Heart left ventricle (tissue), 13 donors: Measurements from ENCODE around the gene RBM18.

Source experiments
- CTCF ChIP-seq, 12 donors: fragments of 200-600 bp; sonication (generic) in 4 of 12; IDR thresholded peaks; one replicate each; pipeline versions ENCODE4 v1.5.0 to v1.8.0; 2018 to 2022; ENCODE audit warnings: antibody characterized with exemption in 12 of 12, mild to moderate bottlenecking in 5 of 12
- POLR2A ChIP-seq, 2 donors: fragments of 450-650 bp; IDR thresholded peaks; one replicate each; pipeline ENCODE4 v1.6.1; 2017; ENCODE audit warnings: antibody characterized with exemption in 2 of 2, mild to moderate bottlenecking in 2 of 2, moderate library complexity in 2 of 2
- donor health status: ischemic (EF 13 %, LVEDD 7.1; RV severe dilation, severe dysfunction).
- donor health status: DM: no; HTN: yes; CAD: no.
- donor health status: DM: no; HTN: no; CAD: no.
- donor health status: ischemic (EF 25% LVEDD 6.9; RV normal size, moderate dysfunction).
- donor health status: ischemic (EF 25% LVEDD 5.7; RV mildly dilated, moderate dysfunction).
- donor health status: ischemic (EF 35%, LVEDD 5.7; RV mildly dilated, moderate dysfunction).
- donor health status: nonischemic (EF 11% LVEDD 7.7; RV severe dilation, severe dysfunction).
- donor health status: DM: yes; HTN: yes; CAD: no.
- donor health status: PGD.
- donor health status: ischemic (EF 29% LVEDD 5.4; RV normal size, mild dysfunction).
- donor health status: nonischemic (EF 23%, LVEDD 6.1; RV moderate dilation, normal function).

- TF ChIP-seq CTCF (IDR thresholded peaks at IDR 0.05) (no peak), POLR2A (IDR thresholded peaks at IDR 0.05) (no peak)
These were observed 37.7 kb downstream of the RBM18 start for GRCh38 chr9:122226758-122227574.
